Lung (tissue), 12 donors: ENCODE results near the gene TAX1BP3. TPM values are rescaled to one million over a fixed set of nuclear protein-coding genes. Genes with fewer than 3 reads are reported as not detected.
A peak's percentile ranks its signal among the peaks of the same experiment; 100 is the strongest.

Source experiments
- ATAC-seq: fragments of 200-7000 bp; cut with Tn5 transposase; one replicate; pipeline ENCODE4 v1.9.1; 2020; ENCODE audit warnings: moderate number of reproducible peaks; ENCODE audit not compliant: insufficient read depth, low FRiP score
- DNase-seq, 3 donors: peaks; one replicate each; pipeline ENCODE4 v3.0.0-alpha.2; 2013 to 2017
- H3K27ac ChIP-seq, 2 donors: one replicate each; pipeline ENCODE4 v1.5.1; 2013; ENCODE audit warnings: mild to moderate bottlenecking in 2 of 2, moderate library complexity in 2 of 2, control low read depth in 1 of 2, inconsistent platforms in 1 of 2, low read depth in 1 of 2, low read length in 1 of 2
- H3K27me3 ChIP-seq, 3 donors: one replicate each; pipeline ENCODE4 v1.5.1; 2013; ENCODE audit warnings: low read length in 2 of 3; ENCODE audit not compliant: control insufficient read depth in 3 of 3, insufficient read depth in 3 of 3
- H3K36me3 ChIP-seq, 4 donors: one replicate each; pipeline ENCODE4 v1.5.1; 2013; ENCODE audit warnings: low read length in 4 of 4, mild to moderate bottlenecking in 1 of 4, moderate library complexity in 1 of 4; ENCODE audit not compliant: control insufficient read depth in 4 of 4, insufficient read depth in 4 of 4
- H3K4me1 ChIP-seq, 5 donors: one replicate each; pipeline ENCODE4 v1.5.1; 2013; ENCODE audit warnings: low read length in 5 of 5, mild to moderate bottlenecking in 2 of 5, moderate library complexity in 1 of 5; ENCODE audit not compliant: control insufficient read depth in 5 of 5, insufficient read depth in 5 of 5
- H3K4me3 ChIP-seq: one replicate; pipeline ENCODE4 v1.5.1; 2013; ENCODE audit warnings: mild to moderate bottlenecking, control low read depth, moderate library complexity
- H3K9ac ChIP-seq, 2 donors: one replicate each; pipeline ENCODE4 v1.5.1; 2013; ENCODE audit warnings: low read length in 2 of 2, control low read depth in 1 of 2; ENCODE audit not compliant: insufficient read depth in 1 of 2
- H3K9me3 ChIP-seq, 4 donors: one replicate each; pipeline ENCODE4 v1.5.1; 2013; ENCODE audit warnings: low read length in 3 of 4, mild to moderate bottlenecking in 1 of 4, moderate library complexity in 1 of 4; ENCODE audit not compliant: control insufficient read depth in 4 of 4, insufficient read depth in 3 of 4
- CTCF ChIP-seq: IDR thresholded peaks from 2 replicates; pipeline ENCODE4 v1.5.1; 2012; ENCODE audit warnings: mild to moderate bottlenecking; ENCODE audit errors: control extremely low read depth, extremely low read depth
- WGBS, 2 donors: extraction: QIAGEN DNeasy Blood & Tissue Kit; methylation state at CpG; one replicate each; pipeline ENCODE4 v1.1.7; 2013; 5-methylcytosine and 5-hydroxymethylcytosine counted together
- polyA plus RNA-seq, 2 donors: library from polyadenylated mRNA; stranded (reverse); fragments of 200-250 nt; gene quantifications; one replicate each; pipeline ENCODE4 v1.2.1, GENCODE V29; 2013
- total RNA-seq, 2 donors: library from RNA; depleted of rRNA in 1 of 2; stranded (reverse); fragments of >200 nt in 1 of 2; gene quantifications; one replicate each; pipeline ENCODE4 v1.2.1, GENCODE V29; 2014 to 2021
- donor health status: control.
- donor health status: control.
- donor health status: Bipolar disorder and iron deficiency.
- donor health status: healthy.
- donor health status: DM: yes; HTN: yes; CAD: no.

TAX1BP3 gene
- total and polyA plus RNA-seq, 4 donors: 69.7 to 146 (median 97.0) TPM

GRCh38 chr17:3689262-3690093 lies 21.1 kb upstream of the TAX1BP3 start:
- no peaks in the 10 kb centered on the region for H3K9me3 ChIP-seq
- H3K27ac ChIP-seq: no peak overlapping the region
- ATAC-seq: no peak
- H3K27me3 ChIP-seq: peaks cover 3 to 27% (median 12%) of the 10 kb centered on the region in 3 donors
- no peak overlapping the region for H3K4me3 ChIP-seq
- TF ChIP-seq CTCF: no peak
- DNase-seq: no peak
- H3K9ac ChIP-seq: no peak overlapping the region
- no peaks in the 10 kb centered on the region for H3K36me3 ChIP-seq
- no peaks in the 10 kb centered on the region for H3K4me1 ChIP-seq
- 88 to 92% methylated on average over 41 to 44 of the region's 44 CpGs for WGBS, 2 donors

GRCh38 chr17:3688852-3689261 lies 20.5 kb upstream of the TAX1BP3 start:
- Histone ChIP-seq H3K9me3 (no peaks in the 10 kb centered on the region), H3K27ac (peak overlapping the region in 1 of 2 donors; percentile 24), H3K4me3 (no peak overlapping the region), H3K27me3 (peaks cover 3 to 30% (median 9%) of the 10 kb centered on the region in 3 donors), H3K36me3 (no peaks in the 10 kb centered on the region), H3K4me1 (no peaks in the 10 kb centered on the region), H3K9ac (no peak overlapping the region)
- ATAC-seq (no peak), DNase-seq (no peak)
- no peak for TF ChIP-seq CTCF
- WGBS, 2 donors: 75 to 87% methylated on average over 11 to 14 of the region's 14 CpGs

- 40 to 53% methylated on average over 19 of the region's 19 CpGs for WGBS, 2 donors
- no peaks in the 10 kb centered on the region for H3K9me3 ChIP-seq
- H3K4me3 ChIP-seq: no peak overlapping the region
- H3K4me1 ChIP-seq: no peaks in the 10 kb centered on the region
- no peak overlapping the region for H3K9ac ChIP-seq
- H3K27ac ChIP-seq: no peak overlapping the region
- H3K27me3 ChIP-seq: peaks cover 3 to 30% (median 4%) of the 10 kb centered on the region in 3 donors
- DNase-seq (no peak), ATAC-seq (no peak)
- TF ChIP-seq CTCF: no peak
- H3K36me3 ChIP-seq: no peaks in the 10 kb centered on the region
These were observed 19.7 kb upstream of the TAX1BP3 start for GRCh38 chr17:3688027-3688553.
